Natural killer cell (primary cell): ENCODE results near the gene TAS2R43. TPM values are rescaled to one million over a fixed set of nuclear protein-coding genes. Genes with fewer than 3 reads are reported as not detected.

Experiments used
- ATAC-seq, 3 donors: fragments of 150-1000 bp in 2 of 3; fragments of 200-7000 bp in 1 of 3; cut with Tn5 transposase; 1 replicate in 1 of 3; 2 replicates in 2 of 3; pipeline ENCODE4 v1.10.0; 2021; ENCODE audit warnings: mild to moderate bottlenecking in 2 of 3, moderate library complexity in 2 of 3
- DNase-seq, 2 donors: peaks; one replicate each; pipeline versions ENCODE4 v3.0.0 to v3.0.0-alpha.2; 2013 to 2021; ENCODE audit warnings: mixed read lengths in 1 of 2
- H3K27ac ChIP-seq: one replicate; pipeline ENCODE4 v1.5.1; 2013; ENCODE audit warnings: mild to moderate bottlenecking, low read length
- H3K27me3 ChIP-seq: one replicate; pipeline ENCODE4 v1.6.1; 2013; ENCODE audit warnings: low read length; ENCODE audit not compliant: control insufficient read depth, insufficient read depth
- H3K36me3 ChIP-seq: one replicate; pipeline ENCODE4 v1.6.1; 2013; ENCODE audit warnings: low read length; ENCODE audit not compliant: control insufficient read depth, insufficient read depth
- H3K4me1 ChIP-seq: one replicate; pipeline ENCODE4 v1.6.1; 2013; ENCODE audit warnings: low read length; ENCODE audit not compliant: control insufficient read depth, insufficient read depth
- H3K4me3 ChIP-seq: one replicate; pipeline ENCODE4 v1.5.1; 2013; ENCODE audit warnings: low read length
- H3K9me3 ChIP-seq: one replicate; pipeline ENCODE4 v1.6.1; 2013; ENCODE audit warnings: low read length; ENCODE audit not compliant: control insufficient read depth, insufficient read depth
- H3K27ac Mint-ChIP-seq, 2 donors: one replicate each; pipeline ENCODE4 v1.8.0; 2022; ENCODE audit warnings: mild to moderate bottlenecking in 2 of 2, mixed read lengths in 2 of 2, moderate library complexity in 1 of 2
- H3K27me3 Mint-ChIP-seq, 2 donors: one replicate each; pipeline ENCODE4 v1.8.0; 2022; ENCODE audit warnings: low read depth in 2 of 2, mixed read lengths in 2 of 2
- H3K36me3 Mint-ChIP-seq: one replicate; pipeline ENCODE4 v1.8.0; 2022; ENCODE audit warnings: mixed read lengths
- H3K4me1 Mint-ChIP-seq, 2 donors: one replicate each; pipeline ENCODE4 v1.8.0; 2022; ENCODE audit warnings: mixed read lengths in 2 of 2
- H3K4me3 Mint-ChIP-seq: one replicate; pipeline ENCODE4 v1.8.0; 2022; ENCODE audit warnings: mild to moderate bottlenecking, moderate library complexity, mixed read lengths
- H3K9me3 Mint-ChIP-seq, 2 donors: one replicate each; pipeline ENCODE4 v1.8.0; 2022; ENCODE audit warnings: mixed read lengths in 2 of 2
- WGBS: methylation state at CpG from one replicate; pipeline ENCODE4 v1.1.7; 2013; ENCODE audit warnings: missing lambda C conversion rate; ENCODE audit not compliant: insufficient coverage; 5-methylcytosine and 5-hydroxymethylcytosine counted together
- intact Hi-C: fragments of 100-400 bp; cut with micrococcal nuclease; formaldehyde crosslinking; loops from one replicate; pipeline ENCODE4 v1.14.2; 2022
- total RNA-seq, 4 donors: library from RNA; stranded (reverse); fragments of 120-200 nt in 1 of 4; gene quantifications; one replicate each; pipeline versions ENCODE4 v1.2.3 to v1.2.4, GENCODE V29; 2013 to 2022
- TF ChIP-seq, protein P1 (sequence below): fragments of 200-600 bp; IDR thresholded peaks from one replicate; pipeline ENCODE4 v1.8.0; 2022; ENCODE audit warnings: antibody characterized with exemption

Gene TAS2R43, protein sequence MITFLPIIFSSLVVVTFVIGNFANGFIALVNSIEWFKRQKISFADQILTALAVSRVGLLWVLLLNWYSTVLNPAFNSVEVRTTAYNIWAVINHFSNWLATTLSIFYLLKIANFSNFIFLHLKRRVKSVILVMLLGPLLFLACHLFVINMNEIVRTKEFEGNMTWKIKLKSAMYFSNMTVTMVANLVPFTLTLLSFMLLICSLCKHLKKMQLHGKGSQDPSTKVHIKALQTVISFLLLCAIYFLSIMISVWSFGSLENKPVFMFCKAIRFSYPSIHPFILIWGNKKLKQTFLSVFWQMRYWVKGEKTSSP
- 1 to 10 TPM; 2.1 to 6.7 (median 4.5) TPM for total RNA-seq
- 0.16 TPM for total RNA-seq (2013)

DNA sequence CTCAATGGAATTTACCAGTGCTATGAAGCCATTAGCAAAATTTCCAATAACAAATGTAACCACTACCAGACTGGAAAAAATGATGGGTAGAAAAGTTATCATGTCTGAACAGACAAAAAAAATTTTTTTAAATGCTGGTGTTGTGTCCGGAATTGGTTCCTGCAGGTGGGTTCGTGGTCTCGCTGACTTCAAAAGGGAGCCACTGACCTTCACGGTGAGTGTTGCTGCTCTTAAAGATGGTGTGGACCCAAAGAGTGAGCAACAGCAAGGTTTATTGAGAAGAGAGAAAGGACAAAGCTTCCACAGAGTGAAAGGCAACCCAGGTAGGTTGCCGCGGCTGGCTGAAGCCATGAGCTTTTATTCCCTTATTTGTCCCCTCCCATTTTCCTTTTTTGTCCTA is at the start of gene TAS2R43:
Gene TAS2R43 (minus strand): TSS at position 186 of the 400 bp plus-strand sequence. CDS start 84 bp downstream, at position 102.
- no peaks in the 10 kb centered on the region for H3K27me3 ChIP-seq
- no peak within 1 kb of the TSS for H3K27ac ChIP-seq
- intact Hi-C loops, result no loop called here
- Mint-ChIP-seq H3K27ac (peak within 1 kb of the TSS in 1 of 2 donors; percentile 16), H3K4me3 (no peak within 1 kb of the TSS), H3K9me3 (no peaks in the 10 kb centered on the region), H3K27me3 (no peaks in the 10 kb centered on the region), H3K36me3 (no peaks in the 10 kb centered on the region), H3K4me1 (peaks cover 0 to 27% of the 10 kb centered on the region in 2 donors)
- H3K9me3 ChIP-seq, result no peaks in the 10 kb centered on the region
- H3K36me3 ChIP-seq, result no peaks in the 10 kb centered on the region
- TF ChIP-seq, protein P1, sequence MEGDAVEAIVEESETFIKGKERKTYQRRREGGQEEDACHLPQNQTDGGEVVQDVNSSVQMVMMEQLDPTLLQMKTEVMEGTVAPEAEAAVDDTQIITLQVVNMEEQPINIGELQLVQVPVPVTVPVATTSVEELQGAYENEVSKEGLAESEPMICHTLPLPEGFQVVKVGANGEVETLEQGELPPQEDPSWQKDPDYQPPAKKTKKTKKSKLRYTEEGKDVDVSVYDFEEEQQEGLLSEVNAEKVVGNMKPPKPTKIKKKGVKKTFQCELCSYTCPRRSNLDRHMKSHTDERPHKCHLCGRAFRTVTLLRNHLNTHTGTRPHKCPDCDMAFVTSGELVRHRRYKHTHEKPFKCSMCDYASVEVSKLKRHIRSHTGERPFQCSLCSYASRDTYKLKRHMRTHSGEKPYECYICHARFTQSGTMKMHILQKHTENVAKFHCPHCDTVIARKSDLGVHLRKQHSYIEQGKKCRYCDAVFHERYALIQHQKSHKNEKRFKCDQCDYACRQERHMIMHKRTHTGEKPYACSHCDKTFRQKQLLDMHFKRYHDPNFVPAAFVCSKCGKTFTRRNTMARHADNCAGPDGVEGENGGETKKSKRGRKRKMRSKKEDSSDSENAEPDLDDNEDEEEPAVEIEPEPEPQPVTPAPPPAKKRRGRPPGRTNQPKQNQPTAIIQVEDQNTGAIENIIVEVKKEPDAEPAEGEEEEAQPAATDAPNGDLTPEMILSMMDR, result no peak
- no peak for DNase-seq
- H3K4me3 ChIP-seq, result no peak within 1 kb of the TSS
- no peaks in the 10 kb centered on the region for H3K4me1 ChIP-seq
- ATAC-seq, result no peak
- WGBS, result no CpG with 5 or more reads among the region's 6 CpGs

DNA sequence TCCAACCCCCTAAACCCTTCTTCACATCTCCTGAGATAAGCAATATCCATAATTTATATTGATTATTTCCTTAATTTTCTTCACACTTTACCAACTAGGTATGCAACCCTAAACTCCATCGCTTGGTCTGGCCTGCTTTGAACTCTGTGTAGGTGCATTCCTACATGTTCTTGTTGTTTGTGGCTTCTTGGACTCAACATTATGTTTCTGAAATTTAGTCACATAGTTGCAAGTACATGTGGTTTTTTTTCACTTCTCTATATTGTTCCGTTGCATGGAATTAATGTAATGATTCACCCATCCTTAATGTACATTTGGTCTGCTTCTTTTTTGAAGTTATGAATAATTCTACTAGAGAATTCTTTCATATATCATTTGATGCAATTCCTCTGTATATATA is 44.0 kb upstream of the TAS2R43 start:
- Mint-ChIP-seq H3K27ac (no peak overlapping the region), H3K36me3 (no peaks in the 10 kb centered on the region), H3K4me3 (no peak overlapping the region), H3K9me3 (no peaks in the 10 kb centered on the region), H3K4me1 (peaks cover 33 to 49% of the 10 kb centered on the region in 2 donors), H3K27me3 (no peaks in the 10 kb centered on the region)
- intact Hi-C loops, result no loop called here
- DNase-seq, result no peak
- H3K36me3 ChIP-seq, result no peaks in the 10 kb centered on the region
- H3K4me3 ChIP-seq, result no peak overlapping the region
- H3K4me1 ChIP-seq, result no peaks in the 10 kb centered on the region
- WGBS, result no CpG with 5 or more reads among the region's 2 CpGs
- ATAC-seq, result no peak
- no peaks in the 10 kb centered on the region for H3K9me3 ChIP-seq
- no peaks in the 10 kb centered on the region for H3K27me3 ChIP-seq
- no peak overlapping the region for H3K27ac ChIP-seq
- TF ChIP-seq, protein P1, result no peak

DNA sequence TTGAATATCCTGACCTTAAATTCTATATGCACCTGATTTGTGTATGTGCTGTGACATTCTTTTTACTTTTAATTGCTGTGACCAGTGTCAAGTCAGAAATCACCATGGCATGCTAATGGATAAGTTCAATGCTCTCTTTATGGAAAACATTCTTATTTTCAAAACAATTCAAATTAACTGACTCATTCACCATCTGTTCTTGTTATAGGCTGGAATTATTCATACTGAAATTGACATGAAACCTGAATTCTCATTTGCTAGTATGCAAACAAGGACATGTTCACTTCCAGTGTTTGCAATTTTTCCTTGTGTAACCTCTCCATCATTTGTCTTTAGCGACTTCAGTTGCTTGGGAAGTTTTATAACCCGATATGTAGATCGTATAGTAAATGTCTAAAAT is 42.2 kb upstream of the TAS2R43 start, which contains the start of gene TAS2R30:
Gene TAS2R30 (minus strand): TSS at position 340 of the 400 bp plus-strand sequence. CDS start 400 bp downstream, outside the sequence.
- H3K4me1 ChIP-seq, result no peaks in the 10 kb centered on the region
- H3K27ac ChIP-seq, result no peak within 1 kb of the TSS
- WGBS, result no CpG with 5 or more reads among the region's 3 CpGs
- Mint-ChIP-seq H3K4me1 (peaks cover 34 to 55% of the 10 kb centered on the region in 2 donors), H3K4me3 (no peak within 1 kb of the TSS), H3K27ac (peak within 1 kb of the TSS in 1 of 2 donors; percentile 58), H3K36me3 (no peaks in the 10 kb centered on the region), H3K27me3 (no peaks in the 10 kb centered on the region), H3K9me3 (no peaks in the 10 kb centered on the region)
- DNase-seq (no peak), ATAC-seq (no peak)
- TF ChIP-seq, protein P1, result no peak
- intact Hi-C loops, result no loop called here
- H3K27me3 ChIP-seq, result no peaks in the 10 kb centered on the region
- no peaks in the 10 kb centered on the region for H3K9me3 ChIP-seq
- H3K36me3 ChIP-seq, result no peaks in the 10 kb centered on the region
- no peak within 1 kb of the TSS for H3K4me3 ChIP-seq
